Adrenal gland (tissue), 12 donors: ENCODE measurements around the gene CNKSR3. TPM values are rescaled to one million over a fixed set of nuclear protein-coding genes. Genes with fewer than 3 reads are reported as not detected.

Source experiments
- DNase-seq, 7 donors: peaks; one replicate each; pipeline ENCODE4 v3.0.0-alpha.2; 2019 to 2020
- H3K27ac ChIP-seq, 5 donors: fragments of 200-600 bp; sonication (generic) in 4 of 5; 1 replicate in 3 of 5; 2 replicates in 2 of 5; pipeline versions ENCODE4 v1.5.1 to v1.8.0; 2016 to 2020; ENCODE audit warnings: mild to moderate bottlenecking in 1 of 5
- H3K27me3 ChIP-seq: fragments of 200-600 bp; 2 replicates; pipeline ENCODE4 v1.8.0; 2021
- H3K36me3 ChIP-seq, 2 donors: fragments of 200-600 bp; replicated peaks in 1 of 2; 1 replicate in 1 of 2; 2 replicates in 1 of 2; pipeline versions ENCODE4 v1.5.1 to v1.8.0; 2018 to 2022
- H3K4me1 ChIP-seq, 2 donors: fragments of 200-600 bp; replicated peaks in 1 of 2; 1 replicate in 1 of 2; 2 replicates in 1 of 2; pipeline versions ENCODE4 v1.5.1 to v1.8.0; 2018 to 2021
- H3K4me3 ChIP-seq, 4 donors: fragments of 200-600 bp; sonication (generic) in 3 of 4; one replicate each; pipeline ENCODE4 v1.5.1; 2016 to 2018
- H3K9me3 ChIP-seq, 3 donors: fragments of 200-600 bp; sonication (generic) in 1 of 3; replicated peaks in 1 of 3; 1 replicate in 2 of 3; 2 replicates in 1 of 3; pipeline versions ENCODE4 v1.5.1 to v1.8.0; 2016 to 2021
- CTCF ChIP-seq, 6 experiments: fragments of 450-650 bp in 4 of 6; fragments of 200-600 bp in 2 of 6; sonication (generic) in 1 of 6; IDR thresholded peaks; 1 replicate in 5 of 6; 2 replicates in 1 of 6; pipeline versions ENCODE4 v1.5.1 to v1.8.0; 2016 to 2021; ENCODE audit warnings: antibody characterized with exemption in 6 of 6, mild to moderate bottlenecking in 2 of 6, moderate library complexity in 1 of 6
- POLR2A ChIP-seq, 2 donors: fragments of 450-650 bp; IDR thresholded peaks; one replicate each; pipeline ENCODE4 v1.6.1; 2017; ENCODE audit warnings: antibody characterized with exemption in 2 of 2, mild to moderate bottlenecking in 2 of 2, moderate library complexity in 1 of 2
- WGBS, 4 donors: extraction: QIAGEN DNeasy Blood & Tissue Kit in 2 of 4; methylation state at CpG; one replicate each; pipeline versions ENCODE4 v1.1.5 to v1.1.7; 2013 to 2017; 5-methylcytosine and 5-hydroxymethylcytosine counted together
- intact Hi-C, 2 donors: fragments of 100-400 bp; cut with DNase I; formaldehyde crosslinking; loops; one replicate each; pipeline versions ENCODE4 v1.14.1 to v1.15.0; 2022 to 2023
- polyA plus RNA-seq, 3 donors: library from polyadenylated mRNA; stranded (reverse); fragments of 200-250 nt in 2 of 3; fragments of 350-450 nt in 1 of 3; fragmentation: Illumina TruSeq in 1 of 3; extraction: RNeasy Lipid Tissue Mini Kit (QIAGEN cat#74804) in 1 of 3; gene quantifications; one replicate each; pipeline ENCODE4 v1.2.3, GENCODE V29; 2013 to 2014
- total RNA-seq, 9 donors: library from RNA; depleted of rRNA in 4 of 9; stranded (reverse); fragments of >200 nt in 4 of 9; fragments of 120-200 nt in 1 of 9; fragmentation: NEBNext Ultra II Directional in 1 of 9; extraction: Animal tissue kit (Norgen Biotek cat#: 25700) in 1 of 9; gene quantifications; one replicate each; pipeline versions ENCODE4 v1.1.0 to v1.2.4, GENCODE V29; 2013 to 2023
- donor health status: healthy with polysubstance abuse.
- donor health status: Bipolar disorder and iron deficiency.
- donor health status: DM: yes; HTN: yes; CAD: no.
- donor health status: DM: no; HTN: no; CAD: no.
- donor health status: DM: no; HTN: no; CAD: no.
- donor health status: DM: yes; HTN: yes; CAD: no.

The CNKSR3 gene
- total and polyA plus RNA-seq, 12 donors, result 1.1 to 10.7 (median 2.5) TPM

GRCh38 chr6:154440022-154440421 lies 70.5 kb downstream of the CNKSR3 start:
- H3K4me3 ChIP-seq, result no peak overlapping the region
- WGBS, 4 donors, result 78 to 90% (median 86%) methylated on average over 3 of the region's 3 CpGs
- TF ChIP-seq POLR2A (IDR thresholded peaks at IDR 0.05), result no peak
- TF ChIP-seq CTCF (IDR thresholded peaks at IDR 0.05), result no peak
- H3K27me3 ChIP-seq, result no peaks in the 10 kb centered on the region
- H3K9me3 ChIP-seq, result no peaks in the 10 kb centered on the region
- intact Hi-C loops, result no loop called here
- DNase-seq, result no peak
- H3K27ac ChIP-seq, result no peak overlapping the region
- no peaks in the 10 kb centered on the region for H3K36me3 ChIP-seq
- H3K4me1 ChIP-seq, result no peaks in the 10 kb centered on the region

- TF ChIP-seq CTCF (IDR thresholded peaks at IDR 0.05), result no peak
- Histone ChIP-seq H3K27ac (no peak overlapping the region), H3K4me1 (no peaks in the 10 kb centered on the region), H3K9me3 (no peaks in the 10 kb centered on the region), H3K36me3 (no peaks in the 10 kb centered on the region), H3K27me3 (no peaks in the 10 kb centered on the region), H3K4me3 (no peak overlapping the region)
- intact Hi-C loops, result no loop called here
- WGBS, 4 donors, result 80 to 85% (median 83%) methylated on average over 9 of the region's 9 CpGs
- DNase-seq, result no peak
Measured at GRCh38 chr6:154438882-154439415, 71.5 kb downstream of the CNKSR3 start.

GRCh38 chr6:154435400-154435945 lies 75.0 kb downstream of the CNKSR3 start:
- H3K27me3 ChIP-seq, result no peaks in the 10 kb centered on the region
- no peak for TF ChIP-seq CTCF (IDR thresholded peaks at IDR 0.05)
- no peak for TF ChIP-seq POLR2A (IDR thresholded peaks at IDR 0.05)
- H3K36me3 ChIP-seq, result no peaks in the 10 kb centered on the region
- no peak for DNase-seq
- intact Hi-C loops, result no loop called here
- no peaks in the 10 kb centered on the region for H3K9me3 ChIP-seq
- H3K4me3 ChIP-seq, result no peak overlapping the region
- no peak overlapping the region for H3K27ac ChIP-seq
- peaks cover 0 to 4% of the 10 kb centered on the region in 2 donors for H3K4me1 ChIP-seq
- 91 to 94% (median 93%) methylated on average over 11 of the region's 11 CpGs for WGBS, 4 donors

GRCh38 chr6:154434662-154435061 lies 75.8 kb downstream of the CNKSR3 start:
- Histone ChIP-seq H3K9me3 (no peaks in the 10 kb centered on the region), H3K36me3 (no peaks in the 10 kb centered on the region), H3K4me3 (no peak overlapping the region), H3K27ac (no peak overlapping the region), H3K27me3 (no peaks in the 10 kb centered on the region), H3K4me1 (peaks cover 0 to 10% of the 10 kb centered on the region in 2 donors)
- 84 to 95% (median 85%) methylated on average over 3 of the region's 3 CpGs for WGBS, 4 donors
- intact Hi-C loops, result no loop called here
- no peak for DNase-seq
- TF ChIP-seq POLR2A (IDR thresholded peaks at IDR 0.05) (no peak), CTCF (IDR thresholded peaks at IDR 0.05) (no peak)
